HepG2 (cell line): ENCODE results near the gene ZNF615. TPM values are rescaled to one million over a fixed set of nuclear protein-coding genes. Genes with fewer than 3 reads are reported as not detected.

Experiments
- CREB1 ChIP-seq, 2 experiments: fragments of 450-650 bp in 1 of 2; IDR thresholded peaks; 2 replicates each; pipeline ENCODE4 v1.6.1; 2016 to 2017; ENCODE audit warnings: control low read depth in 1 of 2, mild to moderate bottlenecking in 1 of 2, missing compliant biosample characterization in 1 of 2, missing genetic modification characterization in 1 of 2
- ETS1 ChIP-seq: sonication (generic); formaldehyde crosslinking; IDR thresholded peaks from 2 replicates; pipeline ENCODE4 v1.4.0; 2020; ENCODE audit warnings: missing genetic modification reagents
- JDP2 ChIP-seq: sonication (generic); formaldehyde crosslinking; IDR thresholded peaks from 2 replicates; pipeline ENCODE4 v1.8.1; 2022; ENCODE audit warnings: missing genetic modification reagents, borderline replicate concordance
- KMT2B ChIP-seq: IDR thresholded peaks from 2 replicates; pipeline ENCODE4 v1.6.1; 2016; ENCODE audit warnings: missing genetic modification reagents, missing compliant biosample characterization
- MAF1 ChIP-seq: sonication (generic); formaldehyde crosslinking; IDR thresholded peaks from 2 replicates; pipeline ENCODE4 v1.5.0; 2020; ENCODE audit warnings: missing genetic modification reagents, borderline replicate concordance
- NFAT5 ChIP-seq: sonication (generic); formaldehyde crosslinking; IDR thresholded peaks from 2 replicates; pipeline ENCODE4 v1.4.0; 2020; ENCODE audit warnings: missing genetic modification reagents
- NFKB2 ChIP-seq: sonication (generic); formaldehyde crosslinking; IDR thresholded peaks from 2 replicates; pipeline ENCODE4 v1.4.0; 2020; ENCODE audit warnings: missing genetic modification reagents, borderline replicate concordance
- PRPF4 ChIP-seq: fragments of 200-400 bp; formaldehyde crosslinking; IDR thresholded peaks from 2 replicates; pipeline ENCODE4 v1.6.1; 2016; ENCODE audit warnings: low read length, low read depth; ENCODE audit not compliant: poor library complexity, severe bottlenecking
- SMARCC2 ChIP-seq: fragments of 450-650 bp; IDR thresholded peaks from 2 replicates; pipeline ENCODE4 v1.6.1; 2017; ENCODE audit warnings: antibody characterized with exemption, mild to moderate bottlenecking
- SMC3 ChIP-seq: IDR thresholded peaks from 2 replicates; pipeline ENCODE4 v1.6.1; 2011; ENCODE audit warnings: low read length, improper control_type of control experiment
- SPEN ChIP-seq: sonication (generic); formaldehyde crosslinking; IDR thresholded peaks from 2 replicates; pipeline ENCODE4 v1.5.1; 2020; ENCODE audit warnings: low read depth, mild to moderate bottlenecking, missing genetic modification reagents
- TBP ChIP-seq: sonication (generic); formaldehyde crosslinking; IDR thresholded peaks from 2 replicates; pipeline ENCODE4 v1.5.0; 2020; ENCODE audit warnings: missing genetic modification reagents
- THAP7 ChIP-seq: sonication (generic); formaldehyde crosslinking; IDR thresholded peaks from 2 replicates; pipeline ENCODE4 v1.8.1; 2023; ENCODE audit warnings: mild to moderate bottlenecking, missing genetic modification reagents
- YEATS2 ChIP-seq: sonication (generic); formaldehyde crosslinking; IDR thresholded peaks from 2 replicates; pipeline ENCODE4 v1.4.0; 2020; ENCODE audit warnings: missing genetic modification reagents, borderline replicate concordance
- ZNF567 ChIP-seq: sonication (generic); formaldehyde crosslinking; IDR thresholded peaks from 2 replicates; pipeline ENCODE4 v1.8.1; 2023; ENCODE audit warnings: mild to moderate bottlenecking, missing genetic modification reagents, borderline replicate concordance
- ZNF747 ChIP-seq: sonication (generic); formaldehyde crosslinking; IDR thresholded peaks from 2 replicates; pipeline ENCODE4 v1.8.1; 2023; ENCODE audit warnings: missing genetic modification reagents, mild to moderate bottlenecking, borderline replicate concordance
- ZNF766 ChIP-seq: sonication (generic); formaldehyde crosslinking; IDR thresholded peaks from 2 replicates; pipeline ENCODE4 v1.5.0; 2020; ENCODE audit warnings: missing genetic modification reagents, borderline replicate concordance
- ZNF792 ChIP-seq: IDR thresholded peaks from 2 replicates; pipeline ENCODE4 v1.6.1; 2016
- ZNF800 ChIP-seq: sonication (generic); formaldehyde crosslinking; IDR thresholded peaks from 2 replicates; pipeline ENCODE4 v1.4.0; 2020; ENCODE audit warnings: missing genetic modification reagents
- ZSCAN12 ChIP-seq: sonication (generic); formaldehyde crosslinking; IDR thresholded peaks from 2 replicates; pipeline ENCODE4 v1.9.0; 2021; ENCODE audit warnings: mild to moderate bottlenecking, missing genetic modification reagents
- polyA plus RNA-seq, 8 experiments: library from polyadenylated mRNA; depleted of rRNA in 3 of 8; stranded (reverse) in 7 of 8; unstranded in 1 of 8; fragments of >200 nt; fragmentation: Illumina TruSeq in 4 of 8; extraction: Trizol in 4 of 8; gene quantifications; 2 replicates each; pipeline versions ENCODE4 v1.2.1 to v1.2.3, GENCODE V29; 2011 to 2016; ENCODE audit warnings: low read depth in 4 of 8, missing spikeins in 1 of 8, mixed read lengths in 1 of 8; ENCODE audit not compliant: insufficient read depth in 1 of 8
- total RNA-seq, 5 experiments: library from RNA; depleted of rRNA; stranded (reverse); fragments of >200 nt; fragmentation: Illumina TruSeq; extraction: Trizol; gene quantifications; 2 replicates each; pipeline ENCODE4 v1.2.3, GENCODE V29; 2016; ENCODE audit warnings: low read depth in 1 of 5

Gene ZNF615
- total and polyA plus RNA-seq, 2 of the 13 experiments (the other 11 are each of a cell fraction or from before 2014, with no cell fraction given), result 5.2 to 7.8 TPM

GRCh38 chr19:52048555-52049501 lies 40.8 kb upstream of the ZNF615 start, which contains the start of gene ZNF432 (continued):
- TF ChIP-seq ZNF747 (CRISPR knock-in tag), result no peak
- TF ChIP-seq ZNF567 (CRISPR knock-in tag), result 0 out of 2 replicates have a peak, but pooled peaks have one; percentile 27
- TF ChIP-seq SMARCC2, result no peak
- TF ChIP-seq NFKB2 (CRISPR knock-in tag), result no peak; the same call in 1 of the 2 replicates
- no peak for TF ChIP-seq ZSCAN12 (CRISPR knock-in tag)
- peak; percentile 77 for TF ChIP-seq CREB1 (IDR thresholded peaks at IDR 0.05)
- peak; percentile 80 for TF ChIP-seq CREB1 (CRISPR knock-in tag; IDR thresholded peaks at IDR 0.05)
- peak; percentile 25; the same call in 1 of the 2 replicates for TF ChIP-seq NFAT5
- no peak for TF ChIP-seq TBP (CRISPR knock-in tag)
- peak; percentile 76 for TF ChIP-seq SPEN
- no peak for TF ChIP-seq ZNF800 (CRISPR knock-in tag)
- no peak for TF ChIP-seq SMC3
- peak; percentile 88 for TF ChIP-seq KMT2B
- no peak for TF ChIP-seq THAP7 (CRISPR knock-in tag)
- no peak for TF ChIP-seq ETS1 (CRISPR knock-in tag)
- no peak; the same call in 1 of the 2 replicates for TF ChIP-seq JDP2 (CRISPR knock-in tag)
- no peak for TF ChIP-seq ZNF766 (CRISPR knock-in tag)
- TF ChIP-seq PRPF4, result no peak
- TF ChIP-seq ZNF792 (CRISPR knock-in tag), result peak; percentile 71; the same call in 1 of the 2 replicates
- 0 out of 2 replicates have a peak, but pooled peaks have one; percentile 57 for TF ChIP-seq YEATS2 (CRISPR knock-in tag)
- TF ChIP-seq MAF1 (CRISPR knock-in tag), result no peak
